HCT116 (cell line): ENCODE measurements around the gene GPATCH11. TPM values are rescaled to one million over a fixed set of nuclear protein-coding genes. Genes with fewer than 3 reads are reported as not detected.

Experiments used
- ATAC-seq: fragments of 200-7000 bp; cut with Tn5 transposase; 2 replicates; pipeline ENCODE4 v1.9.1; 2020; ENCODE audit warnings: mild to moderate bottlenecking, moderate library complexity
- BruUV-seq: library from RNA; stranded (reverse); fragments of 400-500 nt; replicated peaks from 2 replicates; lab custom pipeline; 2021; lab: Mats Ljungman, UMichigan
- CTCF ChIA-PET: fragments of 300-600 bp; sonication (Branson Sonifier 250); formaldehyde crosslinking; loops from one replicate; lab custom pipeline; 2021; ENCODE audit warnings: antibody characterized with exemption; lab: Charles Lee
- POLR2A ChIA-PET: fragments of 300-600, 350-600 bp; sonication (Branson Sonifier 250); formaldehyde crosslinking; loops from one replicate; lab custom pipeline; 2021; ENCODE audit warnings: antibody characterized with exemption; lab: Charles Lee
- RAD21 ChIA-PET, 2 experiments: fragments of 300-600 bp; sonication (Branson Sonifier 250); formaldehyde crosslinking; loops; one replicate each; lab custom pipeline; 2023; ENCODE audit warnings: low total read pairs in 2 of 2; ENCODE audit not compliant: uncharacterized antibody in 2 of 2, unreplicated experiment in 2 of 2, low non-redundant PET in 1 of 2; lab: Charles Lee
- DNase-seq: peaks from one replicate; pipeline ENCODE4 v3.0.0-alpha.2; 2010; ENCODE audit warnings: low read depth, low spot score
- H2AFZ ChIP-seq: fragments of 200-600 bp; shearing (Covaris generic), sonication (generic); 2 replicates; pipeline ENCODE4 v1.6.1; 2017; ENCODE audit warnings: low read depth, mixed run types, mixed read lengths, antibody characterized with exemption, low read length; ENCODE audit not compliant: poor library complexity, severe bottlenecking
- H3K27ac ChIP-seq: 2 replicates; pipeline ENCODE4 v1.5.1; 2012; ENCODE audit warnings: low read depth, low read length
- H3K27me3 ChIP-seq: fragments of 200-600 bp; sonication (generic); 2 replicates; pipeline ENCODE4 v1.6.1; 2016; ENCODE audit warnings: mixed run types, low read length, mixed read lengths; ENCODE audit not compliant: insufficient read depth
- H3K36me3 ChIP-seq, 2 experiments: fragments of 200-500 bp in 1 of 2; fragments of 200-600 bp in 1 of 2; sonication (Bioruptor generic) in 1 of 2; sonication (generic) in 1 of 2; 2 replicates each; pipeline versions ENCODE4 v1.5.1 to v1.6.1; 2014 to 2016; ENCODE audit warnings: low read length in 2 of 2, inconsistent platforms in 1 of 2, mixed read lengths in 1 of 2, mixed run types in 1 of 2; ENCODE audit not compliant: insufficient read depth in 2 of 2, control insufficient read depth in 1 of 2
- H3K4me1 ChIP-seq, 2 experiments: fragments of 200-600 bp in 1 of 2; sonication (generic) in 1 of 2; 2 replicates each; pipeline versions ENCODE4 v1.5.1 to v1.6.1; 2012 to 2017; ENCODE audit warnings: low read length in 2 of 2, inconsistent platforms in 1 of 2, mild to moderate bottlenecking in 1 of 2, mixed read lengths in 1 of 2, mixed run types in 1 of 2, moderate library complexity in 1 of 2; ENCODE audit not compliant: insufficient read depth in 2 of 2, control insufficient read depth in 1 of 2
- H3K4me2 ChIP-seq: fragments of 200-600 bp; sonication (generic); 2 replicates; pipeline ENCODE4 v1.6.1; 2017; ENCODE audit warnings: mixed run types, low read length, mixed read lengths
- H3K4me3 ChIP-seq, 2 experiments: fragments of 200-600 bp in 1 of 2; sonication (generic) in 1 of 2; replicated peaks in 1 of 2; 2 replicates each; pipeline ENCODE4 v1.5.1; 2011 to 2016; ENCODE audit warnings: low read length in 2 of 2, control low read depth in 1 of 2, low read depth in 1 of 2, mild to moderate bottlenecking in 1 of 2, mixed read lengths in 1 of 2, mixed run types in 1 of 2
- H3K79me2 ChIP-seq: fragments of 200-600 bp; sonication (generic); 2 replicates; pipeline ENCODE4 v1.6.1; 2017; ENCODE audit warnings: mild to moderate bottlenecking, mixed run types, low read length, moderate library complexity, mixed read lengths; ENCODE audit not compliant: insufficient read depth
- H3K9ac ChIP-seq: fragments of 200-600 bp; sonication (generic); 2 replicates; pipeline ENCODE4 v1.6.1; 2016; ENCODE audit warnings: low read length, mixed read lengths
- H3K9me2 ChIP-seq: fragments of 200-600 bp; sonication (generic), shearing (Covaris generic); 2 replicates; pipeline ENCODE4 v1.6.1; 2017; ENCODE audit warnings: mixed run types, mild to moderate bottlenecking, moderate library complexity; ENCODE audit not compliant: insufficient read depth
- H3K9me3 ChIP-seq, 2 experiments: fragments of 200-500 bp in 1 of 2; fragments of 200-600 bp in 1 of 2; sonication (Bioruptor generic) in 1 of 2; sonication (generic) in 1 of 2; 2 replicates each; pipeline ENCODE4 v1.6.1; 2014 to 2017; ENCODE audit warnings: low read length in 2 of 2, mixed read lengths in 2 of 2, inconsistent platforms in 1 of 2, low read depth in 1 of 2, mild to moderate bottlenecking in 1 of 2, mixed run types in 1 of 2, moderate library complexity in 1 of 2; ENCODE audit not compliant: control insufficient read depth in 1 of 2, insufficient read depth in 1 of 2
- H4K20me1 ChIP-seq: fragments of 200-600 bp; sonication (generic), shearing (Covaris generic); 2 replicates; pipeline ENCODE4 v1.6.1; 2017; ENCODE audit warnings: mixed run types, mild to moderate bottlenecking, moderate library complexity; ENCODE audit not compliant: insufficient read depth
- CBX3 ChIP-seq: IDR thresholded peaks from 2 replicates; pipeline ENCODE4 v1.6.1; 2012; ENCODE audit warnings: low read depth
- CEBPB ChIP-seq: IDR thresholded peaks from 2 replicates; pipeline ENCODE4 v1.6.1; 2012; ENCODE audit warnings: low read depth
- EZH2 ChIP-seq: fragments of 200-600 bp; sonication (generic); IDR thresholded peaks from 2 replicates; pipeline ENCODE4 v1.6.1; 2017; ENCODE audit warnings: antibody characterized with exemption, mixed run types
- EZH2phosphoT487 ChIP-seq: fragments of 200-600 bp; IDR thresholded peaks from 2 replicates; pipeline ENCODE4 v1.6.1; 2018; ENCODE audit warnings: antibody characterized with exemption, borderline replicate concordance
- POLR2A ChIP-seq: IDR thresholded peaks from 2 replicates; pipeline ENCODE4 v1.7.0; 2011; ENCODE audit warnings: borderline replicate concordance; ENCODE audit not compliant: insufficient read depth, insufficient read length; ENCODE audit errors: extremely low read depth
- POLR2AphosphoS5 ChIP-seq: IDR thresholded peaks from 2 replicates; pipeline ENCODE4 v1.6.1; 2011; ENCODE audit warnings: mild to moderate bottlenecking, low read depth, low read length, moderate library complexity
- SIN3A ChIP-seq: IDR thresholded peaks from 2 replicates; pipeline ENCODE4 v1.6.1; 2012; ENCODE audit warnings: low read depth
- SP1 ChIP-seq: IDR thresholded peaks from 2 replicates; pipeline ENCODE4 v1.6.1; 2012; ENCODE audit warnings: low read depth
- intact Hi-C: fragments of 100-400 bp; cut with micrococcal nuclease; formaldehyde crosslinking; loops from 2 replicates; pipeline ENCODE4 v1.10.0; 2022
- total RNA-seq: library from RNA; stranded (reverse); gene quantifications from one replicate; pipeline ENCODE4 v1.2.1, GENCODE V29; 2021; ENCODE audit not compliant: unreplicated experiment
- TF ChIP-seq, protein P1 (sequence below): IDR thresholded peaks from 2 replicates; pipeline ENCODE4 v1.6.1; 2012; ENCODE audit warnings: low read depth

Gene GPATCH11
- total RNA-seq, 1 experiment from 2014 or later, result 5.5 TPM

- ChIA-PET CTCF (no interaction called here), POLR2A (no interaction called here), RAD21 (no interaction called here)
- no peaks in the 10 kb centered on the region for H3K79me2 ChIP-seq
- peaks cover 3 to 10% of the 10 kb centered on the region in 2 experiments; a peak in 2 of 4 replicates for H3K36me3 ChIP-seq
- no peak overlapping the region for H3K9ac ChIP-seq
- H4K20me1 ChIP-seq, result no peaks in the 10 kb centered on the region
- no peak for DNase-seq
- H3K4me2 ChIP-seq, result no peak overlapping the region
- no peak for ATAC-seq
- no peaks in the 10 kb centered on the region for H3K9me2 ChIP-seq
- no peaks in the 10 kb centered on the region for H3K27me3 ChIP-seq
- no TSS peak for BruUV-seq
- no peaks in the 10 kb centered on the region for H3K4me1 ChIP-seq
- TF ChIP-seq CEBPB (no peak), EZH2 (no peak), SP1 (no peak), EZH2phosphoT487 (no peak), POLR2AphosphoS5 (no peak), POLR2A (no peak), CBX3 (no peak), SIN3A (no peak)
- TF ChIP-seq, protein P1, sequence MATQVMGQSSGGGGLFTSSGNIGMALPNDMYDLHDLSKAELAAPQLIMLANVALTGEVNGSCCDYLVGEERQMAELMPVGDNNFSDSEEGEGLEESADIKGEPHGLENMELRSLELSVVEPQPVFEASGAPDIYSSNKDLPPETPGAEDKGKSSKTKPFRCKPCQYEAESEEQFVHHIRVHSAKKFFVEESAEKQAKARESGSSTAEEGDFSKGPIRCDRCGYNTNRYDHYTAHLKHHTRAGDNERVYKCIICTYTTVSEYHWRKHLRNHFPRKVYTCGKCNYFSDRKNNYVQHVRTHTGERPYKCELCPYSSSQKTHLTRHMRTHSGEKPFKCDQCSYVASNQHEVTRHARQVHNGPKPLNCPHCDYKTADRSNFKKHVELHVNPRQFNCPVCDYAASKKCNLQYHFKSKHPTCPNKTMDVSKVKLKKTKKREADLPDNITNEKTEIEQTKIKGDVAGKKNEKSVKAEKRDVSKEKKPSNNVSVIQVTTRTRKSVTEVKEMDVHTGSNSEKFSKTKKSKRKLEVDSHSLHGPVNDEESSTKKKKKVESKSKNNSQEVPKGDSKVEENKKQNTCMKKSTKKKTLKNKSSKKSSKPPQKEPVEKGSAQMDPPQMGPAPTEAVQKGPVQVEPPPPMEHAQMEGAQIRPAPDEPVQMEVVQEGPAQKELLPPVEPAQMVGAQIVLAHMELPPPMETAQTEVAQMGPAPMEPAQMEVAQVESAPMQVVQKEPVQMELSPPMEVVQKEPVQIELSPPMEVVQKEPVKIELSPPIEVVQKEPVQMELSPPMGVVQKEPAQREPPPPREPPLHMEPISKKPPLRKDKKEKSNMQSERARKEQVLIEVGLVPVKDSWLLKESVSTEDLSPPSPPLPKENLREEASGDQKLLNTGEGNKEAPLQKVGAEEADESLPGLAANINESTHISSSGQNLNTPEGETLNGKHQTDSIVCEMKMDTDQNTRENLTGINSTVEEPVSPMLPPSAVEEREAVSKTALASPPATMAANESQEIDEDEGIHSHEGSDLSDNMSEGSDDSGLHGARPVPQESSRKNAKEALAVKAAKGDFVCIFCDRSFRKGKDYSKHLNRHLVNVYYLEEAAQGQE, result no peak
- intact Hi-C loops, result no loop called here
- H3K4me3 ChIP-seq, result no peak overlapping the region
- H2AFZ ChIP-seq, result no peak overlapping the region
- no peak overlapping the region for H3K27ac ChIP-seq
- H3K9me3 ChIP-seq, result no peaks in the 10 kb centered on the region
Measured at GRCh38 chr2:37061013-37061711, 23.2 kb upstream of the GPATCH11 start.
